ENCODE results near the gene GALNT14.

GRCh38 chr2:31070339-31071125, 67.7 kb downstream of the GALNT14 start:
- TF ChIP-seq CTCF (IDR thresholded peaks at IDR 0.05; ENCODE audit: borderline replicate concordance, extremely low read depth, low read length, poor library complexity, severe bottlenecking): no peak
- no peak for TF ChIP-seq EZH2 (IDR thresholded peaks at IDR 0.05; ENCODE audit: borderline replicate concordance, low read depth, low read length, severe bottlenecking)
